RWPE1 (cell line): ENCODE data around the gene PAMR1.
A peak's percentile ranks its signal among the peaks of the same experiment; 100 is the strongest.

ENCODE experiments used
- CTCF ChIA-PET: fragments of 350-600 bp; sonication (Branson Sonifier 250); formaldehyde crosslinking; extraction: SDS; loops from one replicate; lab custom pipeline; 2021; lab: Yijun Ruan, JAX
- POLR2A ChIA-PET: fragments of 400-600 bp; formaldehyde crosslinking; extraction: SDS; loops from one replicate; lab custom pipeline; 2020; ENCODE audit warnings: antibody characterized with exemption; ENCODE audit not compliant: low non-redundant PET; lab: Yijun Ruan, JAX
- DNase-seq: peaks from one replicate; pipeline ENCODE4 v3.0.0; 2012; ENCODE audit warnings: low spot score
- H3K27ac ChIP-seq: fragments of 450-650 bp; 2 replicates; pipeline ENCODE4 v1.5.1; 2017
- TF ChIP-seq, protein P1 (sequence below): fragments of 450-650 bp; conservative IDR thresholded peaks from 2 replicates; pipeline ENCODE4 v1.5.1; 2017; ENCODE audit warnings: low read depth, mild to moderate bottlenecking

PAMR1 gene

DNA sequence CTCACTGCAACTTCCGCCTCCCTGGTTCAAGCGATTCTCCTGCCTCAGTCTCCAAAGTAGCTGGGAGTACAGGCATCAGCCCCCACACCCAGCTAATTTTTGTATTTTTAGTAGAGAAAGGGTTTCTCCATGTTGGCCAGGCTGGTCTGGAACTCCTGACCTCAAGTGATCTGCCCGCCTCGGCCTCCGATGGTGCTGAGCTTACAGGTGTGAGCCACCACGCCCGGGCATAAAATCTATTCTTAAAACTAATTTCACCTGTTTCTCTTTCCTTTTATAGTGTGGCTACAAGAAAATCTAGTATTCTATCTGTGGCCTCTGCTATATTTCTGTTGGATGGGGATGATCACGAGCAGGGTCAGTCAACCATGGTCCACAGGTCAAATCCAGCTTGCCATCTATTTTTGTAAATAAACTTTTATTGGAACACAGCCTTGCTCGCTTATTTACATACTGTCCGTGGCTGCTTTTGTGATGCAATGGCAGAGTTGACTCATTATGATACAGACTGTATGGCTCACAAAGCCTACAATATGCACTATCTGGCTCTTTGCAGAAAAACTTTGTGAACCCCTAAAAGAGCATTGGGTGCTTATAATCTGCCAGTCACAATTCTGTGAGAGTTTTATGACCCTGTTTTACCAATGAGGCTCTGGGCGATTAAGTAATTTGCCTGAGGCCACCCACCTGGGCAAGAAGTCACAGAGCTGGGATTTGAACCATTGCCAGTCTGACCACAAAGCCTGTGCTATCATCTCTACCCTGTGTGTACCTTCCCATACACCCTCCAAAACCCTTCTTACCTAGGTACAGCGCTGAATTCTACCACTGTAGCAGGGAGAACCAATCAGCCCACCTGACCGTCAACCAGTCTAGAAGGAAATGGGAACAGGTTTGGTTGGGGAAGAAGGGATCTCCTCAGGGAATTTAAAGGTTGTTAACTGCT is 134.4 kb downstream of the PAMR1 start:
- 0 out of 2 replicates have a peak overlapping the region, but pooled peaks have one; percentile 26 for H3K27ac ChIP-seq
- TF ChIP-seq, protein P1, sequence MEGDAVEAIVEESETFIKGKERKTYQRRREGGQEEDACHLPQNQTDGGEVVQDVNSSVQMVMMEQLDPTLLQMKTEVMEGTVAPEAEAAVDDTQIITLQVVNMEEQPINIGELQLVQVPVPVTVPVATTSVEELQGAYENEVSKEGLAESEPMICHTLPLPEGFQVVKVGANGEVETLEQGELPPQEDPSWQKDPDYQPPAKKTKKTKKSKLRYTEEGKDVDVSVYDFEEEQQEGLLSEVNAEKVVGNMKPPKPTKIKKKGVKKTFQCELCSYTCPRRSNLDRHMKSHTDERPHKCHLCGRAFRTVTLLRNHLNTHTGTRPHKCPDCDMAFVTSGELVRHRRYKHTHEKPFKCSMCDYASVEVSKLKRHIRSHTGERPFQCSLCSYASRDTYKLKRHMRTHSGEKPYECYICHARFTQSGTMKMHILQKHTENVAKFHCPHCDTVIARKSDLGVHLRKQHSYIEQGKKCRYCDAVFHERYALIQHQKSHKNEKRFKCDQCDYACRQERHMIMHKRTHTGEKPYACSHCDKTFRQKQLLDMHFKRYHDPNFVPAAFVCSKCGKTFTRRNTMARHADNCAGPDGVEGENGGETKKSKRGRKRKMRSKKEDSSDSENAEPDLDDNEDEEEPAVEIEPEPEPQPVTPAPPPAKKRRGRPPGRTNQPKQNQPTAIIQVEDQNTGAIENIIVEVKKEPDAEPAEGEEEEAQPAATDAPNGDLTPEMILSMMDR: no peak
- POLR2A ChIA-PET: no interaction called here
- peak; percentile 58 for DNase-seq
- CTCF ChIA-PET: interaction anchor here (0.6 to 2.1 kb wide), 12 partner anchors 12 to 805 kb away, joined by 3 to 6 read pairs (median 3); partner anchors contain the start of gene CD44

DNA sequence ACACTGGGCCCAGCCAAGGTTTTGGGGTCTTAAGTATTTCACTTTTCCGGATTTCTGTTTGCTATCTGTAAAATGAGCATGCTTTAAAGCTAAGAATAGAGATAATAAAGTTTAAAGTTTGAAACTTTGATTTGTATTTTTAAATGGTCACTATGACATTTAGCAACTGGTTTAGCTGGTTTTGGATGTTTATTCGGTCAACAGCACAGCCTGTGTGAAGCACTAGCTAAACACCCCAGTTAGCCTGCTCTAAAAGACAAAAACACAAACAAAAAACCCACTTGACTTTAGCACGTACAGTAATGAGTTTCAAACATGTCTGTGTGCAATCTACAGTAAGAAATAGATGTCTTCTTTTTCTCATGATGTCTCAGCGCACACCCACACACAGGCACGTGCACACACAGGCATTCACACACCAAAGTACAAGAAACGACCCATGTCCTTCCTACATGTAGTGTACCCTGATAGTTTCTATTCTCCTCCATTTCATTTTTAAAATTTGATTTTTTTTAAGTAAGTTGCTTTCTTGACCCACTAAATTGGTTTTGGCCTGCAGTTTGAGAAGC is 135.4 kb downstream of the PAMR1 start:
- H3K27ac ChIP-seq: no peak overlapping the region
- ChIA-PET CTCF (interaction anchor here (0.6 to 2.1 kb wide), 3 partner anchors 16 to 202 kb away, joined by 3 to 5 read pairs (median 3); no protein-coding TSS in a partner anchor), POLR2A (no interaction called here)
- DNase-seq: no peak
- TF ChIP-seq, protein P1: no peak

DNA sequence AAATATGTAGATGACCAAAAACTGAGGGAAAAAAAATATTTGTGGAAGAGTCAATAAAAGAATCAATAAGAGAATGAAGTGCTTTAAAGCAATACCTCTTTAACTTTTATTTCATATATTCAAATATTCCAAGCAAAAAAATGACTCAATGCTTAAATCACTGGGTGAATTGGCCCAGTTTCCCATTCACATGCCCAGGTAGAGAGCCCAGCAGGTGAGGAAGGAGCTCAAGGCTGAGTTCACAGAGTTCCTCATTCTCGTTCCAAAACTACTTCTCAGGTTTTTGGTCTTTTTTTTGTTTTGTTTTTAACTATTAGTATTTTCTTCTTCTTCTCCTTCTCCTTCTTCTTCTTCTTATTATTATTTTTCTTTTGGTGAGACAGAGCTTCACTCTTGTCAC is 136.3 kb downstream of the PAMR1 start:
- no peak for DNase-seq
- ChIA-PET POLR2A (no interaction called here), CTCF (no interaction called here)
- H3K27ac ChIP-seq: no peak overlapping the region
- TF ChIP-seq, protein P1: no peak

DNA sequence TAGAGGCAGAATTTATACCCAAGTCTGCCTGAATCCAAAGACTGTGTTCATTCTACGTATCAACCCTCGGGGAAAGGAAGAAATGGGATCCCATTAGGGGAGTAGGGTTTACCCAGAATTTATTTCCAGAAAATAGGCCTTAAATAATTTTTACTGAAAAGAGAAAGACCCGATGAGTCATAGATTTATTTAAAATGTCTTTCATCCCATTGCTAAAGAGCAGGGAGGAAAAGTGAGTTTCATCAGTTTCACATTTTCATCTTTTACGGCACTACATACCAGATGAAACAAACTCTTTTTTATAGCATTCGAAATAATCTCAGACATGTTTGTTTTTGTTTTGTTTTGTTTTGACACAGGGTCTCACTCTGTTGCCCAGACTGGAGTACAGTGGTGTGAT is 137.4 kb downstream of the PAMR1 start:
- ChIA-PET CTCF (no interaction called here), POLR2A (no interaction called here)
- TF ChIP-seq, protein P1: no peak
- DNase-seq: no peak
- H3K27ac ChIP-seq: no peak overlapping the region

DNA sequence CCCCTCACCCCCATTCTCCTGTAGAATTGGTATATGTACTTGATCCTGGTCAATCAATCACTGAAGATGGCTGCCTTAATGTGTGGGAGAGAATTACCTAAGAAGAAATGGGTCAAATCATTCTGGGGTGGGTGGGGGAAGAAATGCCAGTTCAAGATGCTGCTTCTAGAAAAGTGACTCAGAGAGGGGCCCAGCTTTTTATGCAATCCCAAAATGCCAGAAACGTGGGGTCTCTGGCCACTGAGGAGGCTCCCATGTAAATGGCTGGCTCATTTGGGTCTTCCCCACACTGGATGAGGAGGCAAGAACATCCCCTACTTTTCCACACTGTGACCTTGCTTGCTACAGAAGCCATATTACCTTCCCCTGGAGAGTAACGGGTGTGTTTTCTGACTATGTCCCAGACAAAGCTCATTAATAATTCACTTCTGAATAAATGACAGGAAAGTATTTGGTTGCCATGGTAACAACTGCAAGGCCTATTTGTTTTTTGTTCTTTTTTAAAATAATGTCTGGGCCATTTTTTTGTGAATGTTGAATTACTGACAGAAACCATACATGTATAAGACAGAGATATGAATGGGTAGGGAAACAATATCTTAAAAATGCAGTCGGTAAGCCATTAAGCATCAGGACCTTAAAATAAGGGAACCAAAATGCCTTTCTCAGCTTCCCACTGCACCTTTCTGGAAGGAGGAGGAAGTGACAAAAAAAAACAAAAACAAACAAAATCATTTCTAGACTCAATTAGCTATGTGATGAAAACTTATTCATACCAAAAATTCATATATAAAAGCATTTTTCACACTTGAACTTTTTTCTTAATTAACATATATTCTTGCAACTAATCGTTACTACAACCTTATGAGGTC is 138.1 kb downstream of the PAMR1 start:
- POLR2A ChIA-PET: no interaction called here
- CTCF ChIA-PET: interaction anchor here (0.6 to 0.7 kb wide), 2 partner anchors 11 to 195 kb away, joined by 3 read pairs; no protein-coding TSS in a partner anchor
- no peak overlapping the region for H3K27ac ChIP-seq
- TF ChIP-seq, protein P1: no peak
- no peak for DNase-seq

DNA sequence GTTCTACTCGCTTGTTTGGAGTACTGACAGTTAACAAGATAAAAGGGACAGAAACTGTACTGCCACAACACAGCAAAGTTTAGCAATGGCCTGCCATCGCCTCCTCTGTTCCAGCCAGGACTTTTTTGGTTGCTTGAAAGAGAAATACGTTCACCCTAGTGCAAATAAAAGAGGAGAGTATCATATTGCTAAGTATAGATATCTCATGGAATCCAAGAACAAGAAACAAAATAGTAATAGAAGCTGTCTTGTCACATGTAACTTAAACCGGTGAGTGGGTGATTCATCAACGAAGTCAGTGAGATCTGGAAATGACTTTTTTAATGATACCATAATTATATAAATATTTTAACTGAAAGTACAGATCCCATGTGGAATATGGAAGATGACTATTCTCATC is 141.5 kb downstream of the PAMR1 start:
- H3K27ac ChIP-seq: no peak overlapping the region
- DNase-seq: no peak
- TF ChIP-seq, protein P1: no peak
- POLR2A ChIA-PET: no interaction called here
- CTCF ChIA-PET: no interaction called here
